ENCODE measurements around the gene TRPV5. TPM values are rescaled to one million over a fixed set of nuclear protein-coding genes. Genes with fewer than 3 reads are reported as not detected.
A peak's percentile ranks its signal among the peaks of the same experiment; 100 is the strongest.

Gene TRPV5
- total RNA-seq, 6 donors from 2014 or later: not detected

GRCh38 chr7:142908921-142909890, 24.3 kb downstream of the TRPV5 start:
- WGBS, 2 donors: 66 to 71% methylated on average over 21 of the region's 21 CpGs
- Histone ChIP-seq H3K27ac (peak overlapping the region in 1 of 4 donors; percentile 6), H3K9me3 (peaks cover 0 to 6% (median 5%) of the 10 kb centered on the region in 4 donors), H3K4me1 (peaks cover 0 to 4% (median 0%) of the 10 kb centered on the region in 4 donors), H3K27me3 (no peaks in the 10 kb centered on the region), H3K36me3 (no peaks in the 10 kb centered on the region), H3K4me3 (no peak overlapping the region)
- ATAC-seq (ENCODE audit: low FRiP score in 2 of 2) (peak in 1 of 2 donors; percentile 78), DNase-seq (peak in 1 of 2 donors; percentile 57)
- no peak for TF ChIP-seq POLR2AphosphoS5 (IDR thresholded peaks at IDR 0.05)
- no peak for TF ChIP-seq POLR2A (IDR thresholded peaks at IDR 0.05)
- TF ChIP-seq CTCF (IDR thresholded peaks at IDR 0.05): peak in 2 of 6 experiments; percentile 12 to 23
- no peak for TF ChIP-seq EP300 (IDR thresholded peaks at IDR 0.05)

- Histone ChIP-seq H3K4me1 (peaks cover 0 to 4% (median 0%) of the 10 kb centered on the region in 4 donors), H3K36me3 (no peaks in the 10 kb centered on the region), H3K4me3 (no peak overlapping the region), H3K27ac (no peak overlapping the region), H3K27me3 (no peaks in the 10 kb centered on the region), H3K9me3 (peaks cover 0 to 8% (median 5%) of the 10 kb centered on the region in 4 donors)
- WGBS, 2 donors: 82 to 89% methylated on average over 11 of the region's 11 CpGs
- no peak for DNase-seq
- no peak for ATAC-seq (ENCODE audit: low FRiP score in 2 of 2)
- no peak for TF ChIP-seq POLR2A (IDR thresholded peaks at IDR 0.05)
- no peak for TF ChIP-seq POLR2AphosphoS5 (IDR thresholded peaks at IDR 0.05)
- TF ChIP-seq CTCF (IDR thresholded peaks at IDR 0.05): no peak
- TF ChIP-seq EP300 (IDR thresholded peaks at IDR 0.05): no peak
Observed at GRCh38 chr7:142908290-142908689, 25.3 kb downstream of the TRPV5 start.

GRCh38 chr7:142906643-142907042, 26.9 kb downstream of the TRPV5 start:
- no peak overlapping the region for H3K4me3 ChIP-seq
- H3K9me3 ChIP-seq: peaks cover 0 to 8% (median 5%) of the 10 kb centered on the region in 4 donors
- TF ChIP-seq EP300 (IDR thresholded peaks at IDR 0.05) (no peak), CTCF (IDR thresholded peaks at IDR 0.05) (no peak), POLR2A (IDR thresholded peaks at IDR 0.05) (no peak), POLR2AphosphoS5 (IDR thresholded peaks at IDR 0.05) (no peak)
- WGBS, 2 donors: 84 to 87% methylated on average over 2 of the region's 2 CpGs
- ATAC-seq (ENCODE audit: low FRiP score in 2 of 2): no peak
- no peaks in the 10 kb centered on the region for H3K27me3 ChIP-seq
- no peak overlapping the region for H3K27ac ChIP-seq
- DNase-seq: no peak
- H3K36me3 ChIP-seq: no peaks in the 10 kb centered on the region
- peaks cover 0 to 4% (median 0%) of the 10 kb centered on the region in 4 donors for H3K4me1 ChIP-seq

GRCh38 chr7:142905759-142906158, 27.8 kb downstream of the TRPV5 start:
- 85 to 89% methylated on average over 2 of the region's 2 CpGs for WGBS, 2 donors
- ATAC-seq (ENCODE audit: low FRiP score in 2 of 2) (no peak), DNase-seq (no peak)
- peaks cover 0 to 8% (median 5%) of the 10 kb centered on the region in 4 donors for H3K9me3 ChIP-seq
- TF ChIP-seq EP300 (IDR thresholded peaks at IDR 0.05) (no peak), POLR2A (IDR thresholded peaks at IDR 0.05) (no peak), CTCF (IDR thresholded peaks at IDR 0.05) (no peak), POLR2AphosphoS5 (IDR thresholded peaks at IDR 0.05) (no peak)
- no peaks in the 10 kb centered on the region for H3K27me3 ChIP-seq
- H3K27ac ChIP-seq: no peak overlapping the region
- H3K4me1 ChIP-seq: peaks cover 0 to 4% (median 0%) of the 10 kb centered on the region in 4 donors
- H3K36me3 ChIP-seq: no peaks in the 10 kb centered on the region
- no peak overlapping the region for H3K4me3 ChIP-seq

Data from upper lobe of left lung (tissue), 6 donors.